ENCODE results near the gene ADAMTS12.

- TF ChIP-seq CTCF (conservative IDR thresholded peaks at IDR 0.05; ENCODE audit: low read depth, low read length): no peak
- no peak for TF ChIP-seq EZH2 (IDR thresholded peaks at IDR 0.05; ENCODE audit: low read length, unreplicated experiment)
- no peak for TF ChIP-seq EZH2phosphoT487 (IDR thresholded peaks at IDR 0.05; ENCODE audit: borderline replicate concordance, low read length)
These were observed 402.2 kb downstream of the ADAMTS12 start for GRCh38 chr5:33489481-33490067.
